NCI-H1092 treated with DMSO at 0.1 percent for 48 hours (cell line): ENCODE measurements around the gene ATG10.

Experiments
- DNase-seq: peaks from one replicate; lab custom pipeline; 2025; lab: John Stamatoyannopoulos, UW

The ATG10 gene

DNA sequence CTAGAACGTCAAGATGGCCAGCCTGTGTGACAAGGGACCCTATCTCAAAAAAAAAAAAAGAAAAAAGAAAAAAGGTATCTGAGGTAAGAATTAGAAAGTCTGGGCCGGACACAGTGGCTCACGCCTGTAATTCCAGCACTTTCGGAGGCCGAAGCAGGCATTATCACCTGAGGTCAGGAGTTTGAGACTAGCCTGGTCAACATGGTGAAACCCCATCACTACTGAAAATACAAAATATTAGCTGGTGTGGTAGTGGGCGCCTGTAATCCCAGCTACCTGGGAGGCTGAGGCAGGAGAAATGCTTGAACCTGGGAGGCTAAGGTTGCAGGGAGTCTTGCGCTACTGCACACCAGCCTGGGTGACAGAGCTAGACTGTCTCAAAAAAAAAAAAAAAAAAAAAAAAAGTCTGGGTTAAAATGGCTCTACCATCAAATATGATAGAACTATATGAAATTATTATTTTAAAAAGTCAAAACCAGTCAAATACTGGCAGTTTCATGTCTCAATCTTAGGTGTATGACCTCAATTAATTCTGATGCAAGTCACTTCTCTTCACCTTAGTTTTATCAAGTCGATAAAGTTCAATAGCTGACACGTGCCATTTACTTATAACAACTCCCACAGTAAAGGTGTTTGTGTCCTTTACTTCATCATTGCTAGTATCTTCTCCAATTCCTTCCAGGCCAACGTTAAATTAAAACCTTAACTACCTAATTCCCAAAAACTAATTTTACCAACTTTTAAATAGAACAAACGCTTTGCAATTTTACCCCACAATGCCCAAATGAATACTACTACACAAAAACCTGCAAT is 305.2 kb downstream of the ATG10 start:
- no peak for DNase-seq

GRCh38 chr5:82277613-82277986 is 305.8 kb downstream of the ATG10 start:
- no peak for DNase-seq

- peak; percentile 94 for DNase-seq
Measured at GRCh38 chr5:82277987-82278710, 306.3 kb downstream of the ATG10 start, which contains the start of gene RPS23. TSS of gene RPS23 (minus strand) at chr5:82278354. CDS start at chr5:82278323, 31 bp downstream.

GRCh38 chr5:82278711-82279370 is 307.0 kb downstream of the ATG10 start:
- DNase-seq, result no peak

- DNase-seq, result no peak
Measured at GRCh38 chr5:82283893-82284292, 312.1 kb downstream of the ATG10 start.

- no peak for DNase-seq
Measured at GRCh38 chr5:82285206-82285605, 313.4 kb downstream of the ATG10 start.

DNA sequence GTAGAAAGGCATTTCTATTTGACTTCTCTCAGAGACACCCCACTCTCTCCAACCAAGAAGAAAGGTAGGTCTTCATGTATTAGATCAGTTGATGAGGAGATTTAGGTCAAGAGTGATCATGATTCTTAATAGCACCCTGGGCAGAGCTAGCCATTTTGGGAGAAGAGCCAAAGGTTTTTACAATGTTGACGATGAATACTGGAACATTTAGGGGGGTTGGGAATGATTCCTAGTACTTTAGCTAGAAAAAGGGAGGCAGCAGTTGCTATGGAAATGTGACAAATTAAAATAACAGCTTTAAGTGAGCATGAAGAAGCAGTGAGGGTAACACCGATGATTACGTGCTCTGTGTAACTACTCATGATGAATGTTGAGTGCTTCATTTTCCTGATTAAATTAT is 315.8 kb downstream of the ATG10 start:
- no peak for DNase-seq

DNA sequence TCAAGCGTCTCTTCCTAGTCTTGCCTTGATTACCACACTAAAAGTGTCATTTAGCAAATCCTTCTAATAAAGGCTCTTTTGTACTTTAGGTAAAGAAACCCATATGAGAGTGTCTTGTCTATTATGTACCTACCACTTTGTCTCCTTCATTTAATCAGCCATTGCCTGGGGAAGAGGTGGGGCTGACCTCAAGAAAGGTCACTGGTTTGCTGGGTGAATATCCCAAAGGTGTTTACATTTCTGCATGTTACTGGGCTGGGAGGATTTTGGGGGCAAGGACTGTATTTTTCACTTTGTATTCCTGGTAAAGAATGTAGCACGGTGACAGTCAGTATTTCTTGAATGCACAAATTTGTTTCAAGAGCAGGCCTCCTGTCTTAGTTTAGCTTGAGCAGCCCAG is 318.2 kb downstream of the ATG10 start:
- DNase-seq, result no peak

DNA sequence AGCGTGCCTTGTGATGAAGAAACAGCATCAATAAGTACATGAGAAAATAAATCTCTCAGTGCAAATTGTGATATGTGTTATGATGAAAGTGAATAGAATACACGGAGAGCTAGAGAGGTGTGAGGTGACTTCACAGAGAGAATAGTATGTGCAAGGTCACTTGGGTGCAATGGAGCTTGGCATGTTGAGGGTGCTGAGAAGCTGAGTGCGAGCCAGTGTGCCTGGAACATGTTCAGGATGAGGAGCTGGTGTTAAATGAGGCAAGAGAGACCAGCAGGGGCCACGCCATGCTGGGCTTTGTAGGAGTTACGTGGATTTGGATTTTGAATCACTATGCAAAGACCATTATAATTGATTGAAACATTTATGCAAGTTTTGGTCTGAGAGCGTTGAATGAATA is 319.1 kb downstream of the ATG10 start:
- DNase-seq, result no peak

GRCh38 chr5:82291420-82291819 is 319.6 kb downstream of the ATG10 start:
- no peak for DNase-seq

GRCh38 chr5:82295144-82295543 is 323.3 kb downstream of the ATG10 start:
- DNase-seq, result no peak

- no peak for DNase-seq
Measured at GRCh38 chr5:82295959-82296531, 324.2 kb downstream of the ATG10 start.

DNA sequence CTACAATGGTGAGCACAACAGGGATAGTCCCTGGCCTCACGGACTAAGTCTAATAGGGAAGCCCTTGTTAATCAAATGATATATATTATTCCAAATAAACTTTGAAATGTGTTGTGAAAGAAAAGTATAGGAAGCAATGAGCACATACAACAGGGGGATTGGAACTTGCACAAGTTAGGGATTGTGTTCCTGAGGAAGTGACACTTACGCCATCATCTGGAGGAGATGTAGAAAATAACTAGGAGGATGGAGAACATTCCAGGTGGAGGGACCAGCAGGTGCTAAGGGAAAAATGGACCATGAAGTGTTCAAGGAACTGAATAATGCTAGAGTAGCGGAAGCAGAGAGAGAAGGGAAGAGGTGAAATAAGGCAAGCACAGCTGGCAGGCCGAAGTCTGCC is 325.1 kb downstream of the ATG10 start:
- no peak for DNase-seq

GRCh38 chr5:82297711-82298110 is 325.9 kb downstream of the ATG10 start:
- DNase-seq, result no peak

- DNase-seq, result no peak
Measured at GRCh38 chr5:82298668-82299067, 326.8 kb downstream of the ATG10 start.

- DNase-seq, result no peak
Measured at GRCh38 chr5:82301190-82301589, 329.4 kb downstream of the ATG10 start.
